ENCODE results near the gene TMEM72.

Gene TMEM72

GRCh38 chr10:44921061-44921460 lies 9.9 kb downstream of the TMEM72 start:
- no peak for DNase-seq

- DNase-seq, result no peak
Observed at GRCh38 chr10:44921506-44921905, 10.4 kb downstream of the TMEM72 start.

GRCh38 chr10:44922021-44922420 lies 10.9 kb downstream of the TMEM72 start:
- DNase-seq, result no peak

GRCh38 chr10:44922796-44923545 lies 11.8 kb downstream of the TMEM72 start:
- no peak for DNase-seq

- DNase-seq, result no peak
Observed at GRCh38 chr10:44923611-44924010, 12.5 kb downstream of the TMEM72 start.

- no peak for DNase-seq
Observed at GRCh38 chr10:44924261-44925040, 13.3 kb downstream of the TMEM72 start.

- no peak for DNase-seq
Observed at GRCh38 chr10:44925224-44925623, 14.1 kb downstream of the TMEM72 start.

GRCh38 chr10:44925811-44926750 lies 14.9 kb downstream of the TMEM72 start:
- no peak for DNase-seq

GRCh38 chr10:44926751-44927351 lies 15.7 kb downstream of the TMEM72 start:
- no peak for DNase-seq

- DNase-seq, result no peak
Observed at GRCh38 chr10:44927352-44927751, 16.2 kb downstream of the TMEM72 start.

- DNase-seq, result no peak
Observed at GRCh38 chr10:44928462-44928861, 17.3 kb downstream of the TMEM72 start.

- no peak for DNase-seq
Observed at GRCh38 chr10:44929356-44930255, 18.5 kb downstream of the TMEM72 start.

GRCh38 chr10:44930904-44931620 lies 19.9 kb downstream of the TMEM72 start:
- DNase-seq, result no peak

- DNase-seq, result no peak
Observed at GRCh38 chr10:44931621-44932516, 20.7 kb downstream of the TMEM72 start.

GRCh38 chr10:44932517-44933450 lies 21.6 kb downstream of the TMEM72 start:
- DNase-seq, result no peak

GRCh38 chr10:44933451-44934321 lies 22.5 kb downstream of the TMEM72 start:
- no peak for DNase-seq

GRCh38 chr10:44934416-44935200 lies 23.5 kb downstream of the TMEM72 start:
- no peak for DNase-seq
